ENCODE results near the gene NCF2. TPM values are rescaled to one million over a fixed set of nuclear protein-coding genes. Genes with fewer than 3 reads are reported as not detected.

The NCF2 gene
- total and polyA plus RNA-seq, 8 donors: 4.7 to 139 (median 6.8) TPM

GRCh38 chr1:183605904-183606303 lies 15.6 kb upstream of the NCF2 start:
- DNase-seq: no peak
- intact Hi-C loops (cut with DNase I): no loop called here
- no peak for TF ChIP-seq CTCF (IDR thresholded peaks at IDR 0.05)
- Histone ChIP-seq H3K9me3 (no peaks in the 10 kb centered on the region), H3K4me3 (no peak overlapping the region), H3K4me1 (peaks cover 8 to 94% of the 10 kb centered on the region in 2 donors), H3K36me3 (no peaks in the 10 kb centered on the region), H3K27ac (peak overlapping the region; percentile 8 to 96), H3K27me3 (no peaks in the 10 kb centered on the region)
- ATAC-seq: no peak

- H3K27ac ChIP-seq: peak overlapping the region; percentile 23 to 96
- peak; percentile 40 for ATAC-seq
- peak in 1 of 4 donors; percentile 54 for DNase-seq
- H3K36me3 ChIP-seq: no peaks in the 10 kb centered on the region
- peaks cover 10 to 96% of the 10 kb centered on the region in 2 donors for H3K4me1 ChIP-seq
- H3K27me3 ChIP-seq: no peaks in the 10 kb centered on the region
- no peaks in the 10 kb centered on the region for H3K9me3 ChIP-seq
- TF ChIP-seq CTCF (IDR thresholded peaks at IDR 0.05): no peak
- intact Hi-C loops (cut with DNase I): no loop called here
- H3K4me3 ChIP-seq: peak overlapping the region in 1 of 2 donors; percentile 19
Measured at GRCh38 chr1:183604815-183605214, 14.6 kb upstream of the NCF2 start.

GRCh38 chr1:183604038-183604808 lies 14.0 kb upstream of the NCF2 start:
- no peaks in the 10 kb centered on the region for H3K9me3 ChIP-seq
- H3K4me1 ChIP-seq: peaks cover 4 to 95% of the 10 kb centered on the region in 2 donors
- ATAC-seq (peak; percentile 34), DNase-seq (peak in 2 of 4 donors; percentile 80 to 90)
- intact Hi-C loops (cut with DNase I): no loop called here
- peak overlapping the region; percentile 23 to 96 for H3K27ac ChIP-seq
- no peaks in the 10 kb centered on the region for H3K27me3 ChIP-seq
- H3K36me3 ChIP-seq: no peaks in the 10 kb centered on the region
- no peak for TF ChIP-seq CTCF (IDR thresholded peaks at IDR 0.05)
- peak overlapping the region in 1 of 2 donors; percentile 19 for H3K4me3 ChIP-seq

GRCh38 chr1:183602510-183602909 lies 12.3 kb upstream of the NCF2 start:
- intact Hi-C loops (cut with DNase I): no loop called here
- no peaks in the 10 kb centered on the region for H3K27me3 ChIP-seq
- DNase-seq: no peak
- no peak for TF ChIP-seq CTCF (IDR thresholded peaks at IDR 0.05)
- H3K9me3 ChIP-seq: no peaks in the 10 kb centered on the region
- no peaks in the 10 kb centered on the region for H3K36me3 ChIP-seq
- H3K4me1 ChIP-seq: peaks cover 10 to 88% of the 10 kb centered on the region in 2 donors
- H3K4me3 ChIP-seq: no peak overlapping the region
- H3K27ac ChIP-seq: peak overlapping the region in 1 of 2 donors; percentile 96
- no peak for ATAC-seq

GRCh38 chr1:183600634-183601033 lies 10.4 kb upstream of the NCF2 start:
- Histone ChIP-seq H3K27me3 (no peaks in the 10 kb centered on the region), H3K4me1 (peaks cover 10 to 70% of the 10 kb centered on the region in 2 donors), H3K36me3 (no peaks in the 10 kb centered on the region), H3K9me3 (no peaks in the 10 kb centered on the region), H3K4me3 (no peak overlapping the region), H3K27ac (peak overlapping the region; percentile 34 to 92)
- DNase-seq: no peak
- ATAC-seq: peak; percentile 6
- TF ChIP-seq CTCF (IDR thresholded peaks at IDR 0.05): no peak
- intact Hi-C loops (cut with DNase I): no loop called here

Measured in left lung (tissue), 10 donors.